GM19395 (cell line): Measurements from ENCODE around the gene RPS26.
"Not testable (repeated sequence)": the region's sequence is repeated elsewhere in the genome, so short reads cannot be mapped to it uniquely, and the experiment has no call there.

Source experiments
- ATAC-seq: cut with Tn5 transposase; IDR thresholded peaks from one replicate; pipeline ENCODE4 v1.9.1; 2021; ENCODE audit warnings: mild to moderate bottlenecking, moderate library complexity; ENCODE audit not compliant: unreplicated experiment

Gene RPS26

DNA sequence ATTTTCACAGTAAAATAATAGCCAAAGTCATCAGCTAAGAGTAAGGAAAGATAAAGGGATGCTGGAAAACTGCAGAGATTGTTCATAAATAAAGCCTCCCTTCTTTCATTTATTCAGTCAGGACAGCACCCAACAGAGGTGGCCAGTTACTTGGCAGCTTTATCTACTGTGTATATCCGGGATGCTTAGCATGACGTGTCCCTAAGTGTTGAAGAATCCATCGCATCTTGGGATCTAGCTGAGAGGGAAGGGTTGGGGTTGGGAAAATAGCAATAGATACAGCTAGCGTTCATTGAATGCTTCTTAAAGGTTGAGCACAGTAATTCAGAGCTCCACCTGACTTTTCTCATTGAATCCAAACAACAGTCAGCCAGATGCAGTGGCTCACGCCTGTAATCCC is 32.7 kb downstream of the RPS26 start:
- ATAC-seq, result no peak

DNA sequence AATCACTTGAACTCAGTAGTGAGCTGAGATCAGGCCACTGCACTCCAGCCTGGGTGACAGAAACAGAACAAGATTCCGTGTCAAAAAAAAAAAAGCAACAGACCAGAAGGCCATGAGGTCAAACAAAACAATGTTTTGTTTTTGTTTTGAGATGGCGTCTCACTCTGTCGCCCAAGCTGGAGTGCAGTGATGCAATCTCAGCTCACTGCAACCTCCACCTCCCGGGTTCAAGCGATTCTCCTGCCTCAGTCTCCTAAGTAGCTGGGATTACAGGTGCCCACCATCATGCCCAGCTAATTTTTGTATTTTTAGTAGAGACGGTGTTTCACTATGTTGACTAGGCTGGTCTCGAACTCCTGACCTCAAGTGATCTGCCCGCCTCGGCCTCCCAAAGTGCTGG is 36.2 kb downstream of the RPS26 start:
- ATAC-seq, result not testable (repeated sequence)

DNA sequence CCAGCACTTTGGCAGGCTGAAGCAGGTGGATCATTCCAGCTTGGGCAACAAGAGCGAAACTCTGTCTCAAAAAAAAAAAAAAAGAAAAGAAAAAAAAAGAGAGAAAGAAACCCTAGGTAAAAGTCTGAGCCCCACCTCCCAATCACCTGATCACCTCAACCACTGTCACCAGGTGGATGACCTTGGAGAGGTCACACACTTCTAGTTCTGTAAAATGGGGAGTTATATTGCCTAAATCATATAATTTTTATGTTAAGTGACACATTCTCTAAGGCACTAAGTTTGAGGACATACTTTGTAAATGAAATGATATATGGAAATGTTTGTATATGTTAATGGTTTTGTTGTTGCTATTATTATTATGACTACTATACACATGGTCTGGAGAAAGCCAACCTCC is 36.7 kb downstream of the RPS26 start:
- ATAC-seq, result no peak

DNA sequence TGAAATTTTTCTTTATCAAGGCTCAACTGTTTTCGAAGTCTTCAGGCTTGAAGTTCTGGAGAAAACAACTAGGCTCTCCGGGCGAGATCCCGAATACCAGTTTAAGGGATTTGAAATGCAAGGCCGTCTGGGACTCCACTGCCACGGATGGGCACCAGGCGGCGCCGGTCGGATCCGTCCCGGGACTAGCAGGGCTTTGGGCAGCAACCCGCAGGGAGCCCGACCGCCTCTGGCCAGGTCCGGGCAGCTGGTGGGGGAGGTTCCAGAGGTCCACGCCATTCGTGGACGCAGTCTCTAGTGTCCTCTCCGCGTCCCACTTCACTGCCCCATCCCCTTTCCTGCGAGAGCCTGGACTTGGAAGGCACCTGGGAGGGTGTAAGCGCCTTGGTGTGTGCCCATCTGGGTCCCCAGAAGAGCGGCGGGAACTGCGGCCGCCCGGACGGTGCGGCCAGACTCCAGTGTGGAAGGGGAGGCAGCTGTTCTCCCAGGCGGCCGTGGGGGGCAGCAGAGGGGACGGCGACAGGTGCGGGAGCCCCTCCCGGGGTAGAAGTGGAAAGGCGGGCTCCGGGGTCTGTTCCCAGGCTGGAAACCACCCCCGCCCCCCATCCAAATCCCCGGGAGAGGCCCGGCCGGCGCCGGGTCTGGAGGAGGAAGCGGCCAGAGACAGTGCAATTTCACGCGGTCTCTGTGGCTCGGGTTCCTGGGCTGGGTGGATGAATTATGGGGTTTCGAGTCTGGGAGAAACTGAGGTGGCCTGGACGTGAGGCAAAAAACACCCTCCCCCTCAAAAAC is 37.4 kb downstream of the RPS26 start:
- ATAC-seq, result peak; percentile 74

DNA sequence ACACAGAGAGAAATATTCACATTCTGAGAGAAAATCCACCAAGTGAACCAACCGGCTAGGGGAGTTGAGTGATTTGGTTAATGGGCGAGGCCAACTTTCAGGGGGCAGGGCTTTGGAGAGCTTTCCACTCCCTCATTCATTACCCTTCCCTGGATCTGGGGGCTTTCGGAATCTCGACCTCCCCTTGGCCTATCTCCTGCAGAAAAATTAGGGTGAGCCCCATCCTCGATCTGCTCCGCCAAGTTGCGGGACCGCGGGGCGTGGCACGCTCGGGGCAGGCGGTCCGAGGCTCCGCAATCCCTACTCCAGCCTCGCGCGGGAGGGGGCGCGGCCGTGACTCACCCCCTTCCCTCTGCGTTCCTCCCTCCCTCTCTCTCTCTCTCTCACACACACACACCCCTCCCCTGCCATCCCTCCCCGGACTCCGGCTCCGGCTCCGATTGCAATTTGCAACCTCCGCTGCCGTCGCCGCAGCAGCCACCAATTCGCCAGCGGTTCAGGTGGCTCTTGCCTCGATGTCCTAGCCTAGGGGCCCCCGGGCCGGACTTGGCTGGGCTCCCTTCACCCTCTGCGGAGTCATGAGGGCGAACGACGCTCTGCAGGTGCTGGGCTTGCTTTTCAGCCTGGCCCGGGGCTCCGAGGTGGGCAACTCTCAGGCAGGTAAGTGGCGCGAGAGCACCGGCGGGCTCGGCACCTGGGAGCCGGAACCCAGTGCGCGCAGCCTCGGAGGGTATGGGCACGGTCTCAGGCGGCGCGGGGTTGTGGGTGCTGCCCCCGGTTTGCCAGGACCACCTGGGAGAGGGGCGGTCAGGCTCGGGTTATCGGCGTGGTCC is 38.2 kb downstream of the RPS26 start, which contains the start of gene ERBB3:
Gene ERBB3 (plus strand): TSS at position 443 of the 833 bp plus-strand sequence. CDS start 136 bp downstream, at position 579.
- ATAC-seq, result peak; percentile 34

DNA sequence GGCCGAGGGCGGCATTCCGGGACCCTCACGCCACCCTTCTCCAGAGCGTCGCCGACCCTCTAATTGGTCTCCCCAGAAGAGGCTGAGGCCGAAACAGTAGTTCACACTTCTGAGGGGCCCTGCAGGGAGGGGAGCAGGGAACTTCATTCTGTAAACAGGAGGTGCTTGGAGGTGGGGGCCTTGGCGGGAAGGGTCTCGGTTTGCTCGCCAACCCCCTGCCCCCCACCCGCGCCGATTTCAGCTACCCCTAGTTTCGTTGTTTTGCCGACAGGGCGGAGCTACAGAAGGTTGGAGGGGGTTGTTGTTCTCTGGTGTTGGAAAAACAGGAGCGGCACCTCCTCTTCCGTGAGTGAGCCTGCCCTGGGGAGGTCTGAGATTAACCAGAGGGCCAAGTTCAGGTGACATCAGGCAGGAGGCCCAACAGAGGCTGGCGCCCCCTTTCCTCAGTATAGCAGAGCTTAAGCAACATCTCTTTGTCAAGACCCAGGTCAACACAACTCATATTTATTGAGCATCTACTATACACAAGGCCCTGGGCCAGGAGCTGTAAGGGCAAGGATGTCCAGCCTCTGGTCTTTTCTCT is 38.9 kb downstream of the RPS26 start:
- ATAC-seq, result no peak

DNA sequence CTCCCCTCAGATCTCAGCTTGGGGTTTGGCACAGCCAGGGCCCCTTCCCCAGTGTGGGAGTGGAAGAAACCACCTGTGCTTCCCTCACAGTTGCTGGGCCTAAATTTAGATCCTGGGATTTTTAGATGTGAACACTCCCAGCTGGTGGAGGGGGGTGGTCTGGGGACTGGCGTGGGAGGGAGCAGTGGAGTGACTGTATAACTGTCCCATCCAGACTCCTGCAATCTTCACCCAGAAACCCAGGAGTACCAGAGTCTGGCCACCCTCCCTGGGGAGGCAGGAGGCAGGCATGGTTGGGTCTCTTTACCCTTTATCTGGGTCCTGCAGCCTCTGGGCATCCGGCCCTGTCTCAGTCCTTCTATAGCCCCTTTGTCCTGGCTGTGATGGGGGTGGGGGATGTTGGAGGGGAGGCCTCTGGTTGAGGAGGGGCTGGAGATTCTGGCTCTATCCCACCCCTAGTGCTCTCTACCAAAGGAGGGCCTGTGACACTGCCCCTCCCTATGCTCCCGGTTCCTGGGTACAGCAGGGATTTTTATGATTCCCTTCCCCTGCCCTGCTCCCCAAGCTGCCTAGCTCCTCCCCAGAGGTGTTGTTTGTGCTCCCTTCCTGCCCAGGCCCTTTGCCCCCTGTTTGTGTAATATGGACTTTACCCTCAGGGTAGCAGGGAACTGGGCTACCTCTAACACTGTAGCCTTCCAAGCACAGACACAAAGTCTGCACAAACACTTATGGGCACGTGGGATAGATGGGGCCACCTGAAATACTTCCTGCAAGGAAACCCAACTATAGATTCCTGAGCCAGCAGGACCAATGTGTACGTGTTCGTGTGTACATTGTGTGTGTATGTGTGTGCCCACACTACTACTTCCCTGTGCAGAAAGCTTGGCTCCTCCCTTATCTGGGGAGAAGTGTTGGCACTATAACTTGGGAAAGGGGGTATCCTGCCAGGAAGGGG is 40.0 kb downstream of the RPS26 start:
- ATAC-seq, result no peak

DNA sequence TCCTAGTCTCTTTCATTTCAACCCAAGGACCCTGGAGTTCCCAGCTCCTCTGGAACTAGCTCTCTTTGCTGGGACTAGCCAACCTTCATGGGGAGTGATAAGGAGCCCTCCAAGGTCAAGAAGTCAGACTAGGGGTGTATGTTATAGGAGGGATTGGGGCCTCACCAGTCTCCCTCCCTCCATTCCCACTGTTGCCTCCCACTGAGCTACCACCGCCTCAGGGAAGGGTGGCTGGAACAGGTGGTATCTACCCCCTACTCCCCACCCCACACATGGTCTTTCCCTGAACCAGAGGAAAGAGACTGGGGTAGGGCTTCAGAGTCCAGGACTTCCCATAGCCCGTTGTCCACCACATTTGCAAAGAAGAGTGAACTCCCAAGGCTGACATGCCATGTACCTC is 40.7 kb downstream of the RPS26 start:
- ATAC-seq, result no peak

DNA sequence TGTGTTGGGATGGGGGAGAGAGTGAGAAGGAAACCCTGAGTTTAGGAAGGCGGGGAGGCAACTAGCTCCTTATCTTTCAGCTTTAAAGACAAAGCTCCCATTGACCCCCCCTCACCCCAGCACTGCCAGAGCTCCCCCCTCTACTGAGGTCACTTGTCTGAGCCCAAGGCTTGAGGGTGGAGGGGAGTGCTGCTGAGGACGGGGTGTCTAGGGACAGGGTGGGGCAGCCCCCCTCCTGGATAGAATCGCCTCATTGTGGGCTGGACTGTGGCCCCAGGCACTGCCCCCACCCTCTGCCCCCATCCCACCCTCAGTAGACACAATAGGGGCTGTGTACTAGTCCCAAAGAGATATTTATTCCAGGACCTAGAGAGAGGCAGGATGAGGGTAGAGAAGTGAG is 41.2 kb downstream of the RPS26 start:
- no peak for ATAC-seq

DNA sequence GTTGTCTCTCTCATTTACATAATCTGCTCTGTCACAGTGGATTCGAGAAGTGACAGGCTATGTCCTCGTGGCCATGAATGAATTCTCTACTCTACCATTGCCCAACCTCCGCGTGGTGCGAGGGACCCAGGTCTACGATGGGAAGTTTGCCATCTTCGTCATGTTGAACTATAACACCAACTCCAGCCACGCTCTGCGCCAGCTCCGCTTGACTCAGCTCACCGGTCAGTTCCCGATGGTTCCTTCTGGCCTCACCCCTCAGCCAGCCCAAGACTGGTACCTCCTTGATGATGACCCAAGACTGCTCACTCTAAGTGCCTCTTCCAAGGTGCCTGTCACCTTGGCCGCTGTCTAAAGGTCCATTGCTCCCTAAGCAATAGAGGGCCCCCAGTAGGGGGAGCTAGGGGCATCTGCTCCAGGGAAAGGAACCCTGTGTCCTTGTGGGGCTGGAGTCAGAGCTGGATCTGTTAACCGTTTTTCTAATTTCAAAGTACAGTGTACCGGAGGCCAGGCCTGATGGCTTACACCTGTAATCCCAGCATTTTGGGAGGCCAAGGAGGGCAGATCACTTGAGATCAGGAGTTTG is 43.3 kb downstream of the RPS26 start:
- ATAC-seq, result no peak

DNA sequence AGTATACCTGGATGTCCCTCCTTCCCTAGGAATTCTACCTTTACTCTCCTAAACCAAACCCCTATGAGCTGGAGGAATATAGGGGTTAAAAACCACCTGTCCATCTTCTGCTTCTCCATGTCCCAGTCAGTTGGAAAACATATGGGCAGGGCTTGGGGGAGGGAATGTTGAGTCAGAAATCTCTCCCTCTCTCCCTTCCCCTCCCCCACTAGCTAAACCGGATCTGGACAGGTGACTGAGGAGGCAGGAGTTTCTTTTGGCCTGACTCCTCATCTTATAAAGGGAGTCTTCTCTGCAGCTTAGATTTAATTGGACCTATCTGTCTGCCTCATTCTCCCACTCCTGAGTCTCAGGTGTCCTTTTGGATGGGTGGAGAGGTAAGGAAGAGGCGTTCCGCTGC is 44.4 kb downstream of the RPS26 start:
- no peak for ATAC-seq

DNA sequence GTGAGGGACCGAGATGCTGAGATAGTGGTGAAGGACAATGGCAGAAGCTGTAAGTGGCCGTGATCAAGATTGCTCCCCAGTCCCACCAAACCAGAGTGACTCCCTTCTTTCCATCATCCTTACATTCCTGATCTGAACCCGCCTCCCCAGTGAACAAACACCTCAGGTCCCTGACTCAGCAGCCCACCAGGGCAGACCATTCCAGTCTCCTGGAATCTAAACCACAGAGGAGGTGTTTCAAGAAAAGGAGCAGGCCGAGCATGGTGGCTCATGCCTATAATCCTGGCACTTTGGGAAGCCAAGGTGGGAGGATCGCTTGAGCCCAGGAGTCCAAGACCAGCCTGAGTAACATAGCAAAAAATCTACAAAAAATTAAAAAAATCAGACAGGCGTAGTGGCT is 44.9 kb downstream of the RPS26 start:
- ATAC-seq, result no peak

DNA sequence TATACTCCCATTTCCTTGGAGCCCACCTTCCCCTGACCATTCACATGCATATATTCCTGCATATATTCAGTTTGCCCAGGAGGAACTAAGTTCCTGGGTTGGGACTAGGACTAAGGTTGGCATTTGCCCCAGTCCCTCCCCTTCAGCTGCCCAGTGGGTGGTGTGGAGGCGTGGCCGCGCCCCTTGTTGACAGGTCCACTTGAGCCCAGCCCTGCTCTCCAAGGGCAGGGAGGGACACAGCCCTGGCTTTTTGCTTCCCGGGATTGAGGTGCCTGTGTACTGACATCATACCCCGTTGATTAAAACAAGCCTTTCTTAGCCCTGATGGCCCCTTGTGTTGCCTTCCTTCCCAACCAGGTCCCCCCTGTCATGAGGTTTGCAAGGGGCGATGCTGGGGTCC is 45.5 kb downstream of the RPS26 start:
- no peak for ATAC-seq
